GM18907 (cell line): ENCODE results near the gene COQ8B.
A peak's percentile ranks its signal among the peaks of the same experiment; 100 is the strongest.

Experiments
- ATAC-seq: cut with Tn5 transposase; IDR thresholded peaks from one replicate; pipeline ENCODE4 v1.9.1; 2021; ENCODE audit warnings: mild to moderate bottlenecking, moderate library complexity; ENCODE audit not compliant: unreplicated experiment

COQ8B gene

DNA sequence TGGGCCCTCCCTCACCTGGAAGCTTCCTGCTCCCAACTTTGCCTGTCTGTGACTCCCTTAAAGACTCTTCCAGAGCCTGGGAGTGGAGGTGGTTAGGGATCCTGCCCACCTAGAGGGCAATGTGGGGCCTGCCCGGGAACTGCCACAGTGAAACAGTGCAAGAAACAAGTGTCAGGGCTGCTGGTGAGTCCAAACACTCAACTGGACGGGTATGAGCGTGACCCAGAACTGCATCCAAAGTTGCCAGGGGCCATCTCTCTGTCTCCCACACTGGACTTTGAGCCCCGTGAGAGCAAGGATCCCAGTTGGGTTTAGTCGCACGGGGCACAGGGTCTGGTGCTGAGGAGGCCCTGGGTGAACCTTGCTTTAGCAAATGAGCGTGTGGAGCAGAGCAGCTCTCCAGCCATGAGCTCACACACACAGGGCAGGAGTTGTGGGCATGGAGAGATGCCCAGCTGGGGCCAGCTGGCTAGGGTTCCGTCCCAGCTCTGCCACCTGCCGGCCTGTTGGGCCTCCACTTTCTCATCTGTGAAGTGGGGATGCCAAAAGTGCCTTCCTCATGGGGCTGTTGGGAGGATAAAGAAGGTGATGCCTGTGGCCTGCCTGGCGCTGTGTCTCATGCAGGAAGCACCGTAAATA lies 23.4 kb downstream of the COQ8B start:
- no peak for ATAC-seq

- ATAC-seq, result no peak
Observed at GRCh38 chr19:40692212-40692551, 24.5 kb downstream of the COQ8B start.

DNA sequence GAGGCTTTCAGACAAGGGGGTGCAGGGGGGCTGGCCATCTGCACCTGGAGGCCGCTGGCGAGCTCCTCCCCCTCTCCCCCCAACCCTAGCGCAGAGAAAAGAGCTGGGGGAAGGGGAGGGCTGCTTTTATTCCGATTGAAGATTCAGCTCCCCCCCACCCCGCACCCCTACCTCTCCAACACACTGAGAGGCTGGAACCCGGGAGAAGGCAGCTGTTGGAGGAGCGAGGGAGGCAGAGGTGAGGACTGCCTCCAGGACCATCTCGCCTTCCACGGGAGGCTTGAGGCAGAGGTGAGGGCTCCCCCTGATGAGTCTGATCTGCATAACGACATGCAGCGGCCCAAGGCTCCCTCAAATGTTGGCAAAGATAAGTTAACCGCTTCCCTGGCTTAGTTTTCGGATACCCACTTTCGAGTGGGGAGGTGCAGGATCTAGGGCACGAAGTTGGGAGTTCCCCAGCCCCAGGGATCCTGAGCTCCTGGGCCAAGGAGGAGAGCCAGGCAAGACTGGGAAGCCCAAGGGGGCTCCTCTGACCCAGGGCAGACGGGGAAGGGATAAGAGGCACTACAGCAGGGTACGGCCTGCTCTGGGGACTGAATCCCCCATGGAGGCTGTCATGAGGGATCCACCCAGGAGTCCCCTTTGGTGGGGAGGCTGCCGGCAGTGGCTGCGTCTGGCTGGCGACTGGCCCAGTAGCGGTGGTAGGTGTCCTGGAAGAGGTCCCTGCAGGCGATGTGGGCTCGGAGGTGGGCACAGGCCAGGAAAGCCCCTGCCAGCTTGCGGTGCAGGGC lies 25.1 kb downstream of the COQ8B start:
- ATAC-seq, result no peak

- ATAC-seq, result peak; percentile 53
Observed at GRCh38 chr19:40690693-40691420, 25.8 kb downstream of the COQ8B start.

DNA sequence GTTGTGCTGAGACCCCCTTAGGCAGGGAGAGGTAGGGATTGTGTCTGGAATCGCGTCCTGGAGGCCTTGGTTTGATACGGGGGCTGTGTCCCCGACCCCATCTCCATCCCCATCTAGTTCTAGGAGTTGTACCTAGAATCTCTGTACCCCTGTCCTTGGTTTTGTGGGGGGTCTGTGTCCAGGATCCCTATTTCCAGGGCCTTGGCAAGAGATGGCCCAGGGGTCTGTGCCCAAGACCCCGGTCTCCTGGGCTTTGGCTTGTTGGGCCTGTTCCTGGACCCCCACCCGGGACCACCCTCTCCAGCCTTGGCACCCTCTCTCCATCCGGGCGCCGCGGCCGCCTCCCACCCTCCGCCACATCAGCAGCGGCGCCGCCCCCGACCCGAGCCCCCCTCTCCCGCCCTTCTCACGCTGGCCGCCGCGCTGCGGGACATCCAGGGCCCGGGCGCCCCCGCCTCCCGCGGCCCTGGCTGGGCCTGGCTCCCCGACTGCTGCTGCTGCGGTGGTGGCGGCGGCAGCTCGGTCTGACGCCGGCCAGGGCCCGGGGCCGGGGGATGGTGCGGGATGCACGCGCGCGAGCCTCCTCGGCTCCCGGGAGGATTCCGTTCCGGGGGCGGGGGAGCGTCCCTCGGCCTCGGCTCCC lies 26.5 kb downstream of the COQ8B start, which contains the start of gene NUMBL:
NUMBL (minus strand) TSS at position 602 of the 643 bp plus-strand sequence; CDS start at position 434, 168 bp downstream.
- peak; percentile 10 for ATAC-seq

GRCh38 chr19:40689339-40690049 lies 27.2 kb downstream of the COQ8B start:
- no peak for ATAC-seq

DNA sequence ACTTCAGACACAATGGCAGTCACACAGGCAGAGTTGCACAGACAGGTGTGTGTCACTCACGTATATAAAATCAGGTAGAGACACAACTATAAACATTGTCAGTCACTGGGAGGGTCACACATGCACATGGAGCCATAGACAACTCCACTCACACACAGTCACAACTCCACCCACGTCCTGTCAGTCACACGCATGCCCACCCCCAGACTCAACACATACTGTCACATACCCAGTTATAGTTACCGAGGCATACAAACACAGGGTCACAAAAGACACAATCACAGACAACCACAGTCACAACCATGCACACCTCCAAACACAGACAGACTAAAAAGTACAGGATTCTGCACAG lies 27.7 kb downstream of the COQ8B start:
- ATAC-seq, result no peak

- no peak for ATAC-seq
Observed at GRCh38 chr19:40688309-40688708, 28.4 kb downstream of the COQ8B start.

GRCh38 chr19:40687525-40688016 lies 29.1 kb downstream of the COQ8B start:
- ATAC-seq, result no peak

DNA sequence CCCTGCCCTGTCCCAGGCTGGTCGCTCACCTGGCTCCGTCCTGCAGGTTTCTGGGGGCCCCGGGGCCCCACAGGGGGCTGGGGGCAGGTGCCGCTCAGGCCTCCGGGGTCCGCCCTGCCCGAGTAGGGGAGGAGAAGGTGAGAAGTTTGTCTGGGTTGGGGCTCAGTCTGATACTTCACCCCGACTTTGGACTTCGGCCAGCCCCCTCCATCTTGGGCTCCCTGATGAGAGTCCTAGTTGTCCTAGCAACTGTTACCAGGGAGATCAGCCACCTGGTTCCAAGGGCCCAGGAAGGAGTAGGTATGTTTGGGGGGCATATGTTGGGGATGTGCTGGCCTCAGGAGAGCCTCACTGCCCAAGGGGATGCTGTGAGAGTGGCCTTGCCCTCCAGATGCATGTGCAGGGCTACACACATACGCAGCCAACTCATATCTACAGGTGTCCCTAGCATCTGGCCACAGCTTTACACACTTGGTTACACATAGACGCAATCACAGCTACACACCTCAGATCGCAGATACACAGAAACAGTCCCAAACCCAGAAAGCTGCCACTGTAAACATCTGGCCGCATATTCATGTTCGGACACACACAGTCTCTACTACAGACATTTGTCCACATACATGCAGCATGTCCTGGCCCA lies 29.7 kb downstream of the COQ8B start:
- no peak for ATAC-seq

DNA sequence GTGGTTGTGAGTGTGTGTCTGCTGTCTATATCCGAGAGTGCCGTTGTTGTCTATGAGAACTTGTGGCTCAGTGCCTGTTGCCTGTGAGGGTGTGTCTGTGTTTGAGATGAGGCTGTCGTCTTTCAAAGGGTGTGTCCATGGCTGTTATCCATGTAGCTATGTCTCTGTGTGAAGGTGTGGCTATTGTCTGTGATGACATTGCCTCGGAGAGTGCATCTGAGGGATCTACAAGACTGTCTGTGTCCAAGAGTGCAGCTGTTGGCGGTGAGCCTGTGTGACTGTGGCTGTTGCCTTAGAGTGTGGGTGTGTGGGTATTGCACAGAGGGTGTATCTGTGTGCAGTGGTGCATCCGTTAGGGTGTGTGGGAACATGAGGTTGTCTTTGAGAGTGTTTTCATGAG lies 31.1 kb downstream of the COQ8B start:
- no peak for ATAC-seq

- no peak for ATAC-seq
Observed at GRCh38 chr19:40685016-40685526, 31.6 kb downstream of the COQ8B start.

- no peak for ATAC-seq
Observed at GRCh38 chr19:40684280-40684679, 32.4 kb downstream of the COQ8B start.

DNA sequence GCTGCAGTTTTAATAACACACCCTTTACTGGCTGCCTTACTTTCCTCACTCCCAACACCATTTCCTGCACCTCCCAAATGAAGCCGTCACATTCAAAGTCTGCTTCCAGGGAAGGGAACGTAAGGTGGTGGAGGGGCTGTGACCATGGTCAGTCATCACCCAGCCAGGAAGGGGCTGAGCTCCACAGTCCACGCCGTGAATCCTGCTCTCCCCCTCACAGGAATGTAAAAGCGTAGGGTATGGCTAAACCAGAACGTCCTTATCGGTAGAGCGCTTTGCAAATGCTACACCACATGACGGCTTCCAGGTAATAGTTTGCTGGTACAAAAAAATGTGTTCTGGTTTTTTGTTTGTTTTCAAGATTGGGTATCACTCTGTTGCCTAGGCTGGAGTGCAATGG lies 33.2 kb downstream of the COQ8B start:
- no peak for ATAC-seq

DNA sequence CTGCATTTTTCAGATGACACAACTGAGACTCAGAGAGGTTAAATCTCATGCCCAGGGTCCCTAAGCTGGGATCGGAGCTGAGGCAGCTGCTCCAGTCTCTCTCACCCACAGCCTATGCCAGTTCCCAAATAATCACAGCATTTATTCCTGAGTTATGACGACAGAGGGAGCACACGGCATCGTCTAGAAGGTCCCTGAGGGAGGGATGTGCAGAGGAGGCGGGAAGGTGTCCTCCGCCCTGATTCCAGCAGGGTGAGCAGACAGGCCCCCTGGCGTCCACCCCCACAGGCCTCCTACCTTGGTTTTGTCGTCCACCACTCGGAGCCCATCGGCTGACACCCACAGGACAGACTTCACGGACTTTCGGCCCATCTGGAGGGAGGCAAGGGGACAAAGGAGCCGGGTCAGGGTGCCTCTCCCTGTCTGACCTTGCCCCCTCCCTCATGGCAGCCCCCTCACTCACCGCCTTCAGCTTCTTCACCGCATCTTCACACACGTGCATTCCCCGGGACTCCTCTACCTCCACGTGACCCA lies 34.2 kb downstream of the COQ8B start:
- ATAC-seq, result no peak

- no peak for ATAC-seq
Observed at GRCh38 chr19:40681039-40681438, 35.6 kb downstream of the COQ8B start.

DNA sequence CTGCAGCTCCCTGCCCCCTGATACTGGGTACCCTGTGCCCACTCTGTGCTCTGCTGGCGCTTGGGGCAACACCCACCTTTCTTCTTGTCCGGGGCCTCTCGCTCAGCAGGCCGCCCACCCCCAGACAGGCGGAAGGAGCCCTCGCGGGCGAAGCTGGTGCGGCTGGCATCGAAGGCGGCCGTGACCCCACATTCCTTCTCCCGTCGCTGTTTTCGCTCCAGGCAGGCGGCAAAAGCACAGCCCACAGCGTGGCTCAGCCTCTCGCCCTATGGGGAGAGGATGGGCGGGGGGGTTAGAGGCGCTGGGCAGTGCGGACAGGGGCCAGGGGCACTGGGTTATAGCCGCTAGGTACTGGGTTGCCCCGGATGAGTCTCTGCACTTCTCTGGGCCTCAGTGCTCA lies 39.5 kb downstream of the COQ8B start:
- ATAC-seq, result no peak

DNA sequence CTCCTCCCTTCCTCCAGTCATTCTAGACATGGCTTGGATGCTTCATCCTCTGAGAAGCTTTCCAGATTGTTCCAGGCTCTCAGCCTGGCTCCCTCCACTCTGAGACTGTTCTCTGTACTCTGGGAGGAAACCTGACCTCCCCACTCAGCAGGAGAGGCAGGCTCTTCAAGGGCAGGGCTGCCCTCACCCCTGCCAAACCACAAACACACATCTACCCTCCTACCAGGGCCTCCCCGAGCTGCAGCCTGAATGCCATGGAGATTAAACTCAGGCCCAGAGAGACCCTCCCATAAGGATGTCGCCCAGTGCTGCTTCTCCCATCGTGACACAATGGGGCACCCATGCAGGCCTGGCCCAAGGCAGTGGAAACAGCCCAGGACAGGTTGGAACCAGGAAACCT lies 42.4 kb downstream of the COQ8B start:
- no peak for ATAC-seq

GRCh38 chr19:40673397-40673796 lies 43.3 kb downstream of the COQ8B start:
- ATAC-seq, result no peak
